Spleen (tissue), 11 donors: Measurements from ENCODE around the gene ABLIM2. TPM values are rescaled to one million over a fixed set of nuclear protein-coding genes. Genes with fewer than 3 reads are reported as not detected.

Source experiments
- DNase-seq: peaks from one replicate; pipeline ENCODE4 v3.0.0-alpha.2; 2020
- H3K27ac ChIP-seq, 8 donors: fragments of 200-600 bp; sonication (generic) in 7 of 8; 1 replicate in 4 of 8; 2 replicates in 4 of 8; pipeline versions ENCODE4 v1.5.0 to v1.8.0; 2016 to 2021; ENCODE audit warnings: inconsistent platforms in 4 of 8, mild to moderate bottlenecking in 4 of 8, moderate library complexity in 1 of 8
- H3K27me3 ChIP-seq, 7 donors: fragments of 200-600 bp; sonication (generic) in 6 of 7; replicated peaks in 1 of 7; 1 replicate in 4 of 7; 2 replicates in 3 of 7; pipeline versions ENCODE4 v1.5.0 to v1.8.0; 2016 to 2021; ENCODE audit warnings: inconsistent platforms in 3 of 7, mild to moderate bottlenecking in 1 of 7
- H3K36me3 ChIP-seq, 6 donors: fragments of 200-600 bp; sonication (generic) in 5 of 6; 1 replicate in 4 of 6; 2 replicates in 2 of 6; pipeline versions ENCODE4 v1.5.0 to v1.8.0; 2016 to 2021; ENCODE audit warnings: inconsistent platforms in 2 of 6
- H3K4me1 ChIP-seq, 6 donors: fragments of 200-600 bp; sonication (generic) in 5 of 6; 1 replicate in 3 of 6; 2 replicates in 3 of 6; pipeline versions ENCODE4 v1.5.0 to v1.8.0; 2016 to 2021; ENCODE audit warnings: inconsistent platforms in 3 of 6
- H3K4me3 ChIP-seq, 8 donors: fragments of 200-600 bp; sonication (generic) in 7 of 8; 1 replicate in 4 of 8; 2 replicates in 4 of 8; pipeline versions ENCODE4 v1.5.0 to v1.8.0; 2016 to 2021; ENCODE audit warnings: inconsistent platforms in 4 of 8, mild to moderate bottlenecking in 4 of 8, moderate library complexity in 2 of 8
- H3K9me3 ChIP-seq, 8 donors: fragments of 200-600 bp; sonication (generic) in 7 of 8; 1 replicate in 4 of 8; 2 replicates in 4 of 8; pipeline versions ENCODE4 v1.5.0 to v1.8.0; 2016 to 2021; ENCODE audit warnings: inconsistent platforms in 4 of 8
- CTCF ChIP-seq, 11 experiments: fragments of 200-600 bp in 7 of 11; fragments of 450-650 bp in 4 of 11; sonication (generic) in 4 of 11; IDR thresholded peaks in 8 of 11; conservative IDR thresholded peaks in 3 of 11; 1 replicate in 7 of 11; 2 replicates in 4 of 11; pipeline versions ENCODE4 v1.4.0 to v1.8.0; 2016 to 2021; ENCODE audit warnings: antibody characterized with exemption in 11 of 11, inconsistent platforms in 4 of 11, mild to moderate bottlenecking in 1 of 11
- POLR2A ChIP-seq, 3 donors: fragments of 450-650 bp; IDR thresholded peaks; one replicate each; pipeline ENCODE4 v1.5.1; 2017; ENCODE audit warnings: antibody characterized with exemption in 3 of 3, mild to moderate bottlenecking in 1 of 3
- POLR2AphosphoS5 ChIP-seq, 3 donors: sonication (generic); formaldehyde crosslinking; IDR thresholded peaks; one replicate each; pipeline ENCODE4 v1.5.1; 2017; ENCODE audit warnings: antibody characterized with exemption in 3 of 3
- WGBS, 5 donors: extraction: QIAGEN DNeasy Blood & Tissue Kit in 3 of 5; methylation state at CpG; one replicate each; pipeline versions ENCODE4 v1.1.5 to v1.1.7; 2013 to 2018; 5-methylcytosine and 5-hydroxymethylcytosine counted together
- intact Hi-C: fragments of 100-400 bp; cut with DNase I; formaldehyde crosslinking; loops from one replicate; pipeline ENCODE4 v1.15.0; 2023; ENCODE audit warnings: low total_unique reads
- polyA plus RNA-seq, 3 donors: library from polyadenylated mRNA; stranded (reverse); fragments of 200-250 nt; gene quantifications; one replicate each; pipeline ENCODE4 v1.2.1, GENCODE V29; 2013
- total RNA-seq, 7 donors: library from RNA; depleted of rRNA in 3 of 7; stranded (reverse); fragments of >200 nt in 3 of 7; fragmentation: NEBNext Ultra II Directional in 4 of 7; extraction: Animal tissue kit (Norgen Biotek cat#: 25700) in 4 of 7; gene quantifications; one replicate each; pipeline versions ENCODE4 v1.1.0 to v1.2.1, GENCODE V29; 2016 to 2021
- donor health status: healthy with polysubstance abuse.
- donor health status: DM: no; HTN: no; CAD: no; lungs with moderate emphysema.
- donor health status: DM: no; HTN: no; CAD: no.
- donor health status: Bipolar disorder and iron deficiency.
- donor health status: healthy.
- donor health status: DM: no; HTN: no; CAD: no.
- donor health status: DM: yes; HTN: yes; CAD: no.

ABLIM2 gene
- total and polyA plus RNA-seq, 10 donors = 11.8 to 127 (median 62.8) TPM

DNA sequence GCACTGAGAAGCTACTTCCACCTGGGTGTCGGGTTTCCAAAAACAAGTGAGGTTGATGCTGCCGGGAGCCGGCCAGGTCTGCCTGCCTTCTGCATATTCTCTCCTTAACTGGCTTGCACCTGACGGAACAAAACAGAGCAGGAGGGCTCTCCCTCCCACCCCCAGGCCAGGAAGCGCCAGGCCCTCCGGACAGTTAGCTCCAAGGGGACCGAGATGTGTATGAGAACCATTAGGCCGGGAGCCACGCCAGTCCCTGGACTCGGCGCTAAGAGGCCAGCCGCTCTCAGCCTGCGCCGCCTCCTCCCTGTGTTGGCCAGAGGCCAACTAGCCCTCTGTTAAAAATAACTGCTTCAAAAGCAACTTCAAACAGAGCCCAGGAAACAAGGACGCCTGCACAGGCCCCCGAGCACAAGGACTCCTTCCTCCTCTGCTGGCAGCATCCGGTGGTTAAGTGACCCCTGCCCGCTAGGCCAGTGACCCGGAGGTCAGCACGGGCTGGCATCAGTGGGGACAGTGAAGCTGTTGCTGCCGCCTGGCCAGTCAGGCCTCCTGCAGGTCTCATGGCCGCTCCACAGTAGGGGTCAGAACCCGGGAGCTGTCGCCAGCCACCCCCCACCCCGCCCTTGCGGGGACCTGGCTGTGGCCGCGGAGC lies 107.9 kb downstream of the ABLIM2 start:
- Histone ChIP-seq H3K4me3 (no peak overlapping the region), H3K4me1 (peaks cover 0 to 36% (median 21%) of the 10 kb centered on the region in 6 donors), H3K27ac (peak overlapping the region in 7 of 8 donors; percentile 38 to 75 (median 67)), H3K9me3 (peaks cover 0 to 17% (median 12%) of the 10 kb centered on the region in 8 donors), H3K27me3 (peaks cover 0 to 14% (median 0%) of the 10 kb centered on the region in 7 donors), H3K36me3 (peaks cover 0 to 58% (median 12%) of the 10 kb centered on the region in 6 donors)
- intact Hi-C loops = no loop called here
- TF ChIP-seq CTCF (IDR thresholded peaks at IDR 0.05 in 8 of 11, conservative IDR thresholded peaks at IDR 0.05 in 3 of 11) (no peak), POLR2AphosphoS5 (IDR thresholded peaks at IDR 0.05) (peak; percentile 72 to 87 (median 77)), POLR2A (IDR thresholded peaks at IDR 0.05) (no peak)
- 17 to 45% (median 19%) methylated on average over 16 to 28 of the region's 28 CpGs for WGBS, 5 donors
- DNase-seq = no peak

- Histone ChIP-seq H3K4me3 (no peak overlapping the region), H3K9me3 (peaks cover 0 to 11% (median 8%) of the 10 kb centered on the region in 8 donors), H3K27me3 (peaks cover 0 to 14% (median 0%) of the 10 kb centered on the region in 7 donors), H3K27ac (peak overlapping the region in 6 of 8 donors; percentile 7 to 75 (median 66)), H3K4me1 (peaks cover 0 to 36% (median 21%) of the 10 kb centered on the region in 6 donors), H3K36me3 (peaks cover 0 to 58% (median 12%) of the 10 kb centered on the region in 6 donors)
- TF ChIP-seq POLR2AphosphoS5 (IDR thresholded peaks at IDR 0.05) = no peak
- TF ChIP-seq CTCF (IDR thresholded peaks at IDR 0.05 in 8 of 11, conservative IDR thresholded peaks at IDR 0.05 in 3 of 11) = no peak
- no peak for TF ChIP-seq POLR2A (IDR thresholded peaks at IDR 0.05)
- intact Hi-C loops = no loop called here
- 51 to 70% (median 56%) methylated on average over 3 to 4 of the region's 4 CpGs for WGBS, 5 donors
- no peak for DNase-seq
Observed at GRCh38 chr4:8050180-8050554, 108.4 kb downstream of the ABLIM2 start.

DNA sequence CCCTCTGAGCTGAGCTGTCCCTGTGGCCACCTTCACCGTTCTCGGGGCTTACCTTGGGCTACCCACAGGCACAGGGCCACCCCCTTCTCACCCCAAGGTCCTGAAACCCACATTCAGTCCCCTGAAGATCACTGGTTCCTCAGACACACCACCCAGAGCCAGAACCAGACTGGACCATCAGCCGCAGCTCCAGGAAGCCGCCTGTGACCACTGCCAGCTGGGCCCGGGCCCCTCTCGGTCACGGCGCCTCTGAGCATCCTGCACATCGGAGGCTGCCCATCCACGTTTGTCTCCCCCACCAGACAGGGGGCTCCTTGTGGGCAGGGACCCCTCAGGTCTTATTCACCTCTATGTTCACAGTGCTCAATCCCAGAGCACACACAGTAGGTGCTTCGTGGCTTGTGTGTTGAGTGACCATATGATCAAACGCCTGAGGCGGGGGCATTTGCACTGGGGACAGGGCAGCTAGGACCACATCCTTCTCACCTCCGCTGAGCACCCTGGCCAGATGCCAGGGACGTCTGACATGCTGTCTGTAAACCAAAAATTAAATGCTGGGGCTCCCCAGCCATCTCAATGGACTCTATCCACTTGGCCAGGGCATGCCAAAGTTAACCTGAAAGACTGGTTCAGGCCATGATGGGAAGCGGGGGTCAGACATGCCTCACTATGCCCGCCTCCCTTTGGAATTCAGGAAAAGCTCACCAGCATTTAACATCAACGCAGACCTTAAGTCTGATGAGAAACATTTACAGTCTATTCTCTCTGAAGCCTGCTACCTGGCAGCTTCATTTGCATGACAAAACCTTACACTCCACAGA lies 109.5 kb downstream of the ABLIM2 start:
- H3K36me3 ChIP-seq = peaks cover 0 to 55% (median 9%) of the 10 kb centered on the region in 6 donors
- WGBS, 5 donors = 80 to 86% (median 82%) methylated on average over 17 to 18 of the region's 18 CpGs
- no peak overlapping the region for H3K27ac ChIP-seq
- peaks cover 0 to 14% (median 0%) of the 10 kb centered on the region in 7 donors for H3K27me3 ChIP-seq
- peaks cover 0 to 36% (median 21%) of the 10 kb centered on the region in 6 donors for H3K4me1 ChIP-seq
- H3K4me3 ChIP-seq = no peak overlapping the region
- TF ChIP-seq CTCF (IDR thresholded peaks at IDR 0.05 in 8 of 11, conservative IDR thresholded peaks at IDR 0.05 in 3 of 11) (no peak), POLR2AphosphoS5 (IDR thresholded peaks at IDR 0.05) (no peak), POLR2A (IDR thresholded peaks at IDR 0.05) (no peak)
- H3K9me3 ChIP-seq = peaks cover 0 to under 1% (median 0%) of the 10 kb centered on the region in 8 donors
- intact Hi-C loops = no loop called here
- DNase-seq = no peak
